HG02798 (cell line): ENCODE data around the gene NAT9.

Source experiments
- ATAC-seq: cut with Tn5 transposase; IDR thresholded peaks from one replicate; pipeline ENCODE4 v1.9.1; 2021; ENCODE audit warnings: mild to moderate bottlenecking; ENCODE audit not compliant: unreplicated experiment, poor library complexity

Gene NAT9

GRCh38 chr17:74766413-74766812, 9.7 kb downstream of the NAT9 start:
- ATAC-seq = no peak

DNA sequence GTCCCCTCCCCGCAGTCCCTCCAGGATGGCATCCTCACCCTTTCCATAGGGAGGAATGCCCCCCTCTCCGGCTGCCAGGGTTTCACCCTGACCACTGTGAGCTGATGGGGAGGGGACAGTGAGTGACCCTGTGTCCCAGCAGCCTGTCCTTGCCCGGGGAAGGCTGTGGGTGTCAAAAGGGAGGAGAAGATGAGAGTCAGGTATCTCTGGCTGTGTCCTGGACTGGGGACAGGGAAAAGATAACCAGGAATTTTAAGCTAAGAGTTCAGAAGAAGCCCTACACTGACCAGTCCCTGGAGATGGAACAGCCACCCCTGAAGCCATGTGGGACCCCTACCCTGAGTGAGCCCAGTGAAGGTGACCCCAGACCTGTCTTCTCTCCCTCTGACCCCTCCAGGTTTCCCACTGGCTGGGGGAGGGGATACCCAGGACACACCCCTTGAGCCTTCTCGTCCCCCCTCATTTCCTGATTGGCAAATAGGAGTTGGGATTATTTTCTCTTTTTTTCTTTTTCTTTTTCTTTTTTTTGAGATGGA, 11.3 kb downstream of the NAT9 start:
- ATAC-seq = no peak

DNA sequence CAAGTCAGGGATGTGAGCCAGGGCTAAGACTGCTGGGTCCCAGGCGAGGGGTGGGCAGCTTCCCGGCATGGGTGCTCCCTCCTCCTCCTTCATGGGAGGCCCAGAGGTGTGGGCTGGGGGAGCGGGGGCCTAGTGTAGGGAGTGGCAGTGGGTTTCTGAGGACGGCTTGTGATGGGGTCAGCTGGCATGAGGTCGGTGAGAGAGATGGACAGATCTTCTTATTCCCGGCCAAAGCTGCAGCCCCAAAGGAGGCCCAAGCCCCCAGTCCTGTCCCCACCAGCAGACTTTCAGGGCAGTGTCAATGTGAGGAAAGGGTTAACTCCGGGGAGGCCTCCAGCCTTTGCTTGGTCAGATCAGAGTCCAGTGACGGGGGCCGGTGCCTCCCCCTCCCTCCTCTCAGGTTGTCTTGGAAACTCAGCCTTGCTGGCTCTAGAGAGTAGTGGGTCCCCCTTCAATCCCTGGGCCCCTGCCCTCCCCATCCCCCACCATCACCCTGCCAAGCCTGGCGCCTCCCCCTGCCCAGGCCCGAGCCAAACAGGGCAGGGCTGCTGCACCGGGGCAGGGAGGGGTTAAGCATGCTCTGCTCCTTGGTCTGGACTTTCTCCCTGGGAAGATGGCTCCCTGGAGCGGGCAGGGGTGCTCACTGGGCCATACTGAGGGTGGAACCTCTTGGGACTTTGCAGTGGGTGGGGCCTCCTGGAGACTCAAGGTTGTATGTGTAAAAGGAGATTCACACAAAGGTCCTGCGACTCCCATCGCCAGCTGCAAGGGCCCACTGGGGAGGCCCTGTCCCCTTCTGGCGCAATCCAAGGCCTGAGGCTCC, 12.4 kb downstream of the NAT9 start:
- ATAC-seq = no peak

DNA sequence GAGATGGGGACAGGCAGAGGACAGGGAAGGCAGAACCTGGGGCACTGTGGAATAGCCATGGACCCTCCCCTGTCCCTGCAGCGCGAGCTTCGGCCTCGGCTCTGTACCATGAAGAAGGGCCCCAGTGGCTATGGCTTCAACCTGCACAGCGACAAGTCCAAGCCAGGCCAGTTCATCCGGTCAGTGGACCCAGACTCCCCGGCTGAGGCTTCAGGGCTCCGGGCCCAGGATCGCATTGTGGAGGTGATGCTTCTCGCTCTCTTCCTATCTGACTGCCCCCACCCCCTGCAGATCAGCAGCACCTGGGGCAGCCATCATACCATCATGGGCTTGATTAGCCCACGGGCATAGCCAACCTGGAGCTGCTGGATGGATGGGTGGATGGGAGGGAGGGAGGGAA, 14.2 kb downstream of the NAT9 start:
- ATAC-seq = no peak

DNA sequence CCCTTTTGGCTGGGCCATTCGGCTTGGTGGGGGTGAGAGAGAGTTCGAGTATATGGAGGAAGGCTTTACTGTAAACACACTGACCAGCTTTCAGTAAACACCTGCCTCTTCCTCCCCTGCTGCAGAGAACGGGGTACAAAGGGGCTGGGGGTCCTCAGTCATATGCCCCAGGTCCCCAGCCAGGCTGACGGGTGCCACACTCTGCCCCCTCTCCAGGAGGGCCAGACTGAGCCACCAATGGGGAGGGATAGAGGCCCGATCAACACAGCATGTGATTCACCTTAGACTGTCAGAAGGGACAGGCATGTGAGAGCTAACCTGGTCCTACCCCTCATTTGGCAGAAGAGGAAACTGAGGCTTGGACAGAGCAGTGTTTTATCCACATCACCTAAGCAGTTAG, 14.7 kb downstream of the NAT9 start:
- ATAC-seq = no peak

DNA sequence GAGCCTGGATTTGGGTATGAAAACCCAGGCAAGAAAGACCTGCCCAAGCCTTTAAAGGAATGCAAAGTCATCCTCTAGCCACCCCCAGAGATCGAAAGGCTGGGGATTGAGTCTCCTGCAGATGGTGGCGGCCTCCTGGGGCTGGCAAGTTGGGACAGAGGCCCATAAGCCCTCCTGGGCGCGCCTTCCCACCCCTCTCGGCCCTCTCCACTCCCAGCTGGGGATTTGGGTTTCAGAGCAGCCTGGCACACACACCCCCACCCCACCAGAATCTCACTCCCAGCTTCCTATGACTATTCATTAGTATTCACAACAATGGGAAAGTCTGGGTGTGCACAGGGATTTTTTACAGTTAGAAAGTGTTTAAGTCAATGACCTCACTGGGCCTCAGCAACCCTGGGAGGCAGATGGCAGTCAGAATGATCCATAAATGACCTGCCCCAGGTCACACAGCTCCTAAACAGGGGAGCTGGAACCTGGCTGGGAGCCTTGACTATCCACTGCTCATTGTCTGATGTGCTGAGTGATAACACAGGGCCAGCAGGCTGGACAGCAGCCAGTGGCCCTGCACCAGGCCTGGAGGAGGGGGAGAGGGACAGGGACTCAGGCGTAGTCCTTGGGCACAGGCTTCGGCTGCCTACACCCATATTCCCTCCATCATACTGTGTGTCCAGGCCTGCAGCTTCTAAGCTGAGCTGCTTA, 15.6 kb downstream of the NAT9 start:
- no peak for ATAC-seq

DNA sequence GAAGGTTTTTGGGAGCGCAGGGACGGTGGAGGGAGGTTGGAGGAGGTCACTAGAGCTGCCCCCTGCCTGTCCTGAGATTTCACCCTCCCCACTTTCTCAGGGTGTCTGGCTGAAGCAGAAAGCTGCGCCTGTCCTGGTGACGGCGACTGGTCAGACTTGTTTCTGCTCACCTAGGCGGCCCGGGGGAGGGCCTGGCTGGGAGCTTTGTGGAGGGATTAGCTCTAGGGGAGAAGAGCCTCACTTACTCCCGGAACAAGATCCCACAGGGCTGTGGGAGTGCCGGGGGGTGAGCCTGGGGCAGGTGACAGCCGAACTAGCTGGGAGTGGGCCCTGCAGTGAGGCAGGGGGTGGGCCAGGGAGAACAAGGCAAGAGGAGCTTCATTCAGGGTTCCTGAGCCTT, 16.2 kb downstream of the NAT9 start:
- ATAC-seq = no peak

DNA sequence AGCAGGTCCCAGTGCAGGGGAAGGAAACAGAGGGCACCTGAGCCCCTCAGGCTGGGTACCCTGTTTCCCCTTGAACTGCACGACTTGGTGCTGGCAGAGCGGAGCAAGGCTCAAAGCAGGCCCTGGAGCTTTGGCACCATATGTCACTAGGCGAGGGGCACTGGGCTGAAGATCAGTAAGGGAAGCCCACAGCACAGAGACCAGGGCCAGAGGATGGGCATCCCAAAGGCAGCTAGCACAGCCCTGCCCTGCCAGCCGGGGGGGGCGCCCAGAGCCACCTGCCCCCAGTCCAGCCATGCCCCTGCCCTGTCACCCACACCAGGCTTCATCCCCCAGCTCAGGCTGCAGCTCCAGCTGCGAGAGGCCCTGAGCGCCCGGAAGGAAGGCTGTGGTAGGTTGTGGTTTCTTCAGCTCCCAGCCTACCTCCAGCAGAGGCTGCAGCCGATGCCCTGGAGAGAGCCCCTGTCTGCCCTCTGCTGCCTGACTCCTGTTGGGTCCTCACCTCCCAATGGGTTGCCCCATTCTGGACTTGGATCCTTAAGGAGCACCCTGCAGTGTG, 16.8 kb downstream of the NAT9 start:
- ATAC-seq = peak; percentile 71

DNA sequence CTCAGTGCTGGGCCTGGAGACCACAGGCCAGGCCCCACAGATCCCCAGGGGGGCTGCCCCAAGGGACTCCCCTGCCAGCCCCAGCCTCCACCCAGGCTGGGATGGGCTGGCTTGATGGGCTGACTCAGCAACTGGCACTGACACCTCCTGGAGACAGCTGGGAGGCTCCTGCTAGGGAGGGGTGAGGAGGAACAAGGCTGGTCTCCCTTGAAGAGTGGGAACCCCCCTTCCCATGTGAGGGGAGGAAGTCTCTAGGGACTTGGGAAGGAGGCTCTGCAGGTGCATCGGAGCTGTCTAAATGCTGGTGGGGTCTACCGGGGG, 17.3 kb downstream of the NAT9 start:
- no peak for ATAC-seq

- ATAC-seq = no peak
These were observed 18.0 kb downstream of the NAT9 start for GRCh38 chr17:74757931-74758847.

DNA sequence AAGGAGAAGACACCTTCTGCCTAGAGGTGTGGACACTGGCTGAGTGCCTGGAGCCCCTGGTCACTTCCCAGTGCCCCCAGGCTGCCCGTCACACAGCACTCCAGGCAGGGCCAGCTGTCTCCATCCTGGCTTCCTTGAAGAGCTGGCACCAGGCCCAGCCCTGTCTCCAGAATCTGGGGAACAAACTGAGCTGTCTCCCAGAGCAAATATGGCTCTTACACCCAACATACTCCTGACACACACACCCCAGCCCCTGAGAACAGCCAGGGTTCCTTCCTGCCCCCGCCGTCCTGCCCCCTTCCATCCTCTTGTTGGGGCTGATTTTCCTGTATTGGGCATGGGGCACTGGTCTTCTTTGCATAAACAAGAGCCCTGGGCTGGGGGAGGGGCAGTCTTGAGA, 18.6 kb downstream of the NAT9 start:
- no peak for ATAC-seq

- ATAC-seq = no peak
These were observed 19.3 kb downstream of the NAT9 start for GRCh38 chr17:74756891-74757290.

DNA sequence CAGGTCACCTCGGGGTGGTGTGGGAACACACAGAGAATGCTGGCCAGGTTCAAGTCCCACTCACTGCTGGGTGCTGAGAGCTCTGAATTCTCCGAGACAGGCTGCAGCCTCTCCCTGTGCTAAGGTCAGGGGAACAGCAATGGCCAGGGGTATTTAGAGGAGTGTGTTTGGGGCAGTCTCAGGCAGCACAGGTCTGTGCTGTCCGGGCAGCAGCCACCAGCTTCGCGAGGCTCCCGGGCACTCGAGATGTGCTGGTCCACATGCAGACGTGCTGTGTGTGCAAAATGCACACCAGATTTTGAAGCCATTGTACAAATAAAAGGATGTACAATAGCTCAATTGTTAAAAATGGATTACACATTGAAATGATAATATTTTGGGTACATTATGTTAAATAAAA, 20.6 kb downstream of the NAT9 start:
- no peak for ATAC-seq

DNA sequence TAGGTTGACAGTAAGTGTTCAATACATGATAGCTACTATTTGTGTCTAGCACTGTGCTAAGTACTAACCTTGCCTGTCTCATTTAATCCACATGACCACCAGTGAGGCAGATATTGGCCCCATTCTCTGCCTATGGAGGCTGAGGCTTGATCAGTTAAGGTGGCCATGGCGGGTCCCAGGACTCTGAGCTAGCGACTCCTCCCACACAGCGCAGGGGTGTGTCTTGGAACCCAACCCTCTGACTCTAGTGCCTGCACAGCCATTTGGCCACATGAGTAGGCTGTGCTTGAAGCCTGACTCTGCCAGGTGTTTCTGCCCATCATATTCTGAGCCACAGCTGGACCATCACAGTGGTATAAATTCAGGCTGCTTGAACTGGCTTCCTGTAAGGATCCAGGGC, 21.3 kb downstream of the NAT9 start:
- no peak for ATAC-seq

GRCh38 chr17:74752822-74753401, 23.2 kb downstream of the NAT9 start:
- ATAC-seq = no peak

- ATAC-seq = no peak
These were observed 23.7 kb downstream of the NAT9 start for GRCh38 chr17:74752415-74752814.

DNA sequence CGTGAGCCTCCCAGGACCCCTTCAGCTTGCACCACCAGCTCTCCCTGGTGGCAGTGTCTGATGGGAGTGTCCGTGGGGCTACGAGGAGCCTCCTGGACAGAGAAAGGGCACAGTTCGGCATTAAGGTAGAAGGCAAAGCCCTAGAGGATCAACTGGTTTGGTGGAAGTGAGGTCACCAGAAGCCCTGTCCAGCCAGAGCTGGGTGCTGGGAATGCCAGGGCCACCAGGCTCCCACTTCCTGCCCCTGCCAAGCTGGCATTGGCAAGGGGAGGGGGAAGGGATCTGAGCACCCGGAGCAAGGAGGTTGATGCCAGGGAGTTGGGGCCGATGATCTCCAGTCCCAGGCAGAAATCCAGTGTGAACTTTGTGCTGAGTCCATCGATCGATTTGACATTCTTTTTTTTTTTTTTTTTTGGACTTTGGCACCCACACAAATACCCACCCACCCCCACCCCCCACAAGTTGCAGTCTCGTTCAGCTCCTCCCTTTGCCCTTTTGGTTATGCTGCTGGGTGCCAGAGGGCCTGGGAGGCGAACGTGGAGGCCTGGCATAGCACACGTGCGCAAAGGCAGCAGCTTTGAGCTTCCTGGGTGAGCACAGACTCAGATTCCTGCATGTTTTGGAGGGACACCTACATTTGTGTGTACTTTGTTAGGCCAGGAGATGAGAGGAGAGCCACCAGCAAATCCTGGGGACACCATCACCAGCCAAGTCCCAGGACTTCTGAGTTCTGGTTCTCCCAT, 25.6 kb downstream of the NAT9 start:
- no peak for ATAC-seq

DNA sequence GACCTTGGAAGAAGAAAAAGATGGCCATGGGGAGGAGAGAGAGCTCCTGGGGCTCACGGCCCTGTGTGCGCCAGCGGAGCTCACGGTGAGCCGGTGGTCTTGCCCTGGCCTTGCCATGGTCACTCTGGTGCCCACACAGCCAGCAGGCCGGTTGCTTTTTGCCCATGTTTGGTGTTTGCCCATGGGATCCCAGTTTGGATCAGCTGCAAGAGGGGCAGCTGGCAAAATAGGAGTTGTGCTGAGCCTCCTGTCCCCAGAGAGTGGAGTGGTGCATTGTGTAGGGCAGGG, 26.2 kb downstream of the NAT9 start:
- ATAC-seq = no peak

DNA sequence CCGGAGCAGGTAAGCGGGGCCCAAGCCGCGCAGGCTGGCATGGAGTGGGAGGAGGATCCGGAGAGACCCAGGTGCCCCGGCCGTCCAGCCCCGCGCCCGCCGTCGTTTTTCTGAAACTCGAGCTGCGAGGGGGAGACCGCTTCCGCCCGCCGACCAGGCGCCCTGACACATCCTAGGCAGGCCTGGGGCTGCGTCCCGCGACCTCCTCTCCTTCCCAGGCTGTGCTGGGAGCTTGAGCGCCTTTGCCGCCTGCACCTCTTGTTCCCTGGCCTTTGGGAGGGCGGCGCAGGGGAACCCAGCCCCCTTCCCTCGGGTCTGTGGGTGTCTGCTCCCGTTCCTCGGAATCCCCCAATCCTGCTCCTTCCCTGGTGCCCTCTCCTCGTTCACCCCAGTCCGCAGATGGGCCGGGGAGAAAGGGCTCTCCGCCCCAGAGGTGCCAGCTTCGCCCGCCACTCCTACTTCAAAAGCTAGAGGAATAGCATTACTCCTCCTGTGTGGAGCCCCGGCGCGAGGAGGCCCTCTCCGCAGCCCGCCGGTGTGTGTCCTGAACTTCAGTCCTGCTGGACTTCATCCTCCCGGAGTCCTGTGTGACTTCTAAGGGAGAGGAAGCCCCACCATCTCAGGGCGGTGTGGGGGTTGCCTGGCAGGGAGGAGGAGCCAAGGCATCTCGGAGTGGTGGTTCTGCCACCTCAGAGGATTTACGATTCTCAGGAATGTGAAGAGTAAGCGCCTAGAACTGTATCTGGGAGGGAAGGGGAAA, 26.7 kb downstream of the NAT9 start:
- ATAC-seq = no peak
